Measurements from ENCODE around the gene SAP30BP.

- TF ChIP-seq POLR2AphosphoS5 (IDR thresholded peaks at IDR 0.05; ENCODE audit: borderline replicate concordance, low read depth, low read length) (no peak), EZH2 (IDR thresholded peaks at IDR 0.05) (no peak), FOXP2 (optimal IDR thresholded peaks at IDR 0.05; ENCODE audit: control extremely low read depth, extremely low read length, insufficient read depth) (no peak)
Observed at GRCh38 chr17:75693500-75694481, 26.7 kb downstream of the SAP30BP start.

Data from SK-N-MC (cell line).